ENCODE data around the gene COX6B1. TPM values are rescaled to one million over a fixed set of nuclear protein-coding genes. Genes with fewer than 3 reads are reported as not detected.

COX6B1 gene
- total and polyA plus RNA-seq, 11 donors, result 944 to 4,659 (median 1,351) TPM

- Histone ChIP-seq H3K36me3 (peaks cover 0 to 58% (median 28%) of the 10 kb centered on the region in 9 donors), H3K4me1 (no peaks in the 10 kb centered on the region), H3K9me3 (no peaks in the 10 kb centered on the region), H3K27me3 (peaks cover 0 to 5% (median 0%) of the 10 kb centered on the region in 9 donors), H3K27ac (no peak overlapping the region), H3K4me3 (no peak overlapping the region)
- TF ChIP-seq CTCF (IDR thresholded peaks at IDR 0.05), result no peak
- no peak for TF ChIP-seq POLR2A (IDR thresholded peaks at IDR 0.05)
- no peak for ATAC-seq
- no peak for DNase-seq
- WGBS, 4 donors, result 92 to 97% (median 95%) methylated on average over 9 to 24 of the region's 24 CpGs
- intact Hi-C loops (cut with DNase I), result no loop called here
Measured at GRCh38 chr19:35665157-35665556, 17.0 kb downstream of the COX6B1 start.

- peaks cover 0 to 53% (median 24%) of the 10 kb centered on the region in 9 donors for H3K36me3 ChIP-seq
- intact Hi-C loops (cut with DNase I), result no loop called here
- no peak overlapping the region for H3K27ac ChIP-seq
Measured at GRCh38 chr19:35665604-35666003, 17.5 kb downstream of the COX6B1 start.

GRCh38 chr19:35666251-35666913, 18.3 kb downstream of the COX6B1 start, which contains the start of gene UPK1A:
Gene UPK1A, plus strand, starts transcription at chr19:35666517. Its CDS starts 296 bp downstream, at chr19:35666813.
- intact Hi-C loops (cut with DNase I), result no loop called here
- H3K27ac ChIP-seq, result no peak within 1 kb of the TSS
- DNase-seq (no peak), ATAC-seq (peak in 3 of 4 donors; percentile 10 to 35 (median 14))
- no peak for TF ChIP-seq CTCF (IDR thresholded peaks at IDR 0.05)
- TF ChIP-seq POLR2A (IDR thresholded peaks at IDR 0.05), result no peak
- WGBS, 4 donors, result 68 to 79% (median 71%) methylated on average over 13 to 16 of the region's 16 CpGs
- H3K4me1 ChIP-seq, result no peaks in the 10 kb centered on the region
- peaks cover 0 to 45% (median 16%) of the 10 kb centered on the region in 9 donors for H3K36me3 ChIP-seq
- H3K9me3 ChIP-seq, result no peaks in the 10 kb centered on the region
- H3K27me3 ChIP-seq, result peaks cover 0 to 5% (median 0%) of the 10 kb centered on the region in 9 donors
- H3K4me3 ChIP-seq, result no peak within 1 kb of the TSS

More at GRCh38 chr19:35665604-35666003, 17.5 kb downstream of the COX6B1 start:
- peak in 1 of 4 donors; percentile 16 for ATAC-seq
- no peaks in the 10 kb centered on the region for H3K9me3 ChIP-seq
- H3K4me1 ChIP-seq, result no peaks in the 10 kb centered on the region
- TF ChIP-seq CTCF (IDR thresholded peaks at IDR 0.05) (no peak), POLR2A (IDR thresholded peaks at IDR 0.05) (no peak)
- 74 to 92% (median 88%) methylated on average over 7 of the region's 7 CpGs for whole genome bisulfite sequencing, 4 donors
- H3K27me3 ChIP-seq, result peaks cover 0 to 5% (median 0%) of the 10 kb centered on the region in 9 donors
- no peak overlapping the region for H3K4me3 ChIP-seq
- no peak for DNase-seq

DNA sequence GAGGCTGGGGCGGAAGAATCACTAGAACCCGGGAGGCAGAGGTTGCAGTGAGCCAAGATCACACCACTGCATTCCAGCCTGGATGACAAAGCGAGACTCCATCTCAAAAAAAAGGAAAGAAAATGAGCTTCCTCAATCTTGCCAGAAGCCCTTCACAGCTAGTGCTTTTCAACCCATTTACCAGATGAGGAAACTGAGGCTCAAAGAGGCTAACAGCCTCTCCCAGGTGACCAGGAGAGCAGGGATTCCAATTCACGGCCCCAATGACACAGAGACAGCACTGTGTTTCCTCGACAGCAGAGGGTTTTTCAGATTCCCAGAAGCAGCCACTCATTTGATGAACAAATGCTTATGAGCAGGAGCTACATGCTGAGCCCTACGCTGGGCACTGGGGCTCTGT, 21.4 kb downstream of the COX6B1 start:
- ATAC-seq (no peak), DNase-seq (no peak)
- Histone ChIP-seq H3K27ac (no peak overlapping the region), H3K27me3 (peaks cover 3 to 32% (median 28%) of the 10 kb centered on the region in 9 donors), H3K4me3 (no peak overlapping the region), H3K36me3 (peaks cover 0 to 14% (median 0%) of the 10 kb centered on the region in 9 donors), H3K4me1 (peaks cover 0 to 8% (median 0%) of the 10 kb centered on the region in 12 donors), H3K9me3 (no peaks in the 10 kb centered on the region)
- 76 to 82% (median 79%) methylated on average over 6 of the region's 6 CpGs for WGBS, 4 donors
- intact Hi-C loops (cut with DNase I), result no loop called here
- TF ChIP-seq POLR2A (IDR thresholded peaks at IDR 0.05), result no peak
- no peak for TF ChIP-seq CTCF (IDR thresholded peaks at IDR 0.05)

Data from heart left ventricle (tissue), 16 donors.